MCF 10A (cell line): Measurements from ENCODE around the gene C1orf87. TPM values are rescaled to one million over a fixed set of nuclear protein-coding genes. Genes with fewer than 3 reads are reported as not detected.

ENCODE experiments used
- BruUV-seq: library from RNA; stranded (reverse); fragments of 400-500 nt; replicated peaks from 2 replicates; lab custom pipeline; 2021; lab: Mats Ljungman, UMichigan
- CTCF ChIA-PET: fragments of 300-600 bp; sonication (Branson Sonifier 250); formaldehyde crosslinking; extraction: SDS; loops from one replicate; lab custom pipeline; 2021; ENCODE audit warnings: antibody characterized with exemption, inconsistent platforms; lab: Yijun Ruan, JAX
- POLR2A ChIA-PET: fragments of 300-600, 350-650 bp; sonication (Branson Sonifier 250); formaldehyde crosslinking; extraction: SDS; loops from one replicate; lab custom pipeline; 2020; ENCODE audit warnings: antibody characterized with exemption, inconsistent platforms; lab: Yijun Ruan, JAX
- DNase-seq: peaks from one replicate; pipeline ENCODE4 v3.0.0-alpha.2; 2018; ENCODE audit not compliant: unreplicated experiment
- H3K27ac Mint-ChIP-seq: one replicate; pipeline ENCODE4 v1.8.0; 2022; ENCODE audit warnings: mild to moderate bottlenecking, low read depth, mixed read lengths; ENCODE audit not compliant: unreplicated experiment
- H3K27me3 Mint-ChIP-seq: one replicate; pipeline ENCODE4 v1.8.0; 2022; ENCODE audit warnings: mixed read lengths; ENCODE audit not compliant: insufficient read depth, unreplicated experiment
- H3K36me3 Mint-ChIP-seq: one replicate; pipeline ENCODE4 v1.8.0; 2022; ENCODE audit warnings: mild to moderate bottlenecking, moderate library complexity, mixed read lengths; ENCODE audit not compliant: insufficient read depth, unreplicated experiment
- H3K4me1 Mint-ChIP-seq: one replicate; pipeline ENCODE4 v1.8.0; 2022; ENCODE audit warnings: mixed read lengths; ENCODE audit not compliant: insufficient read depth, unreplicated experiment
- H3K4me3 Mint-ChIP-seq: one replicate; pipeline ENCODE4 v1.8.0; 2022; ENCODE audit warnings: mild to moderate bottlenecking, moderate library complexity, mixed read lengths; ENCODE audit not compliant: unreplicated experiment
- H3K9me3 Mint-ChIP-seq: one replicate; pipeline ENCODE4 v1.8.0; 2022; ENCODE audit warnings: mixed read lengths; ENCODE audit not compliant: unreplicated experiment
- CTCF ChIP-seq: fragments of 200-600 bp; IDR thresholded peaks from one replicate; pipeline ENCODE4 v1.8.0; 2022; ENCODE audit warnings: antibody characterized with exemption, mild to moderate bottlenecking; ENCODE audit not compliant: unreplicated experiment
- intact Hi-C: fragments of 100-400 bp; cut with micrococcal nuclease; formaldehyde crosslinking; loops from 2 replicates; pipeline ENCODE4 v1.14.1; 2022
- total RNA-seq: library from RNA; stranded (reverse); gene quantifications from 2 replicates; pipeline ENCODE4 v1.2.3, GENCODE V29; 2022

C1orf87 gene
- total RNA-seq, 1 experiment from 2014 or later, result not detected

- ChIA-PET CTCF (no interaction called here), POLR2A (no interaction called here)
- Mint-ChIP-seq H3K27me3 (peaks cover 40% of the 10 kb centered on the region), H3K27ac (no peak overlapping the region), H3K9me3 (no peaks in the 10 kb centered on the region), H3K36me3 (no peaks in the 10 kb centered on the region), H3K4me3 (no peak overlapping the region), H3K4me1 (no peaks in the 10 kb centered on the region)
- no TSS peak for BruUV-seq
- intact Hi-C loops, result no loop called here
- no peak for TF ChIP-seq CTCF
- DNase-seq, result no peak
Measured at GRCh38 chr1:60000625-60001024, 72.9 kb downstream of the C1orf87 start.

GRCh38 chr1:59999746-60000145 is 73.8 kb downstream of the C1orf87 start:
- no peak for DNase-seq
- intact Hi-C loops, result no loop called here
- POLR2A ChIA-PET, result interaction anchor here (0.6 to 1.3 kb wide), 2 partner anchors 10 to 272 kb away, joined by 3 read pairs; no protein-coding TSS in a partner anchor
- Mint-ChIP-seq H3K9me3 (no peaks in the 10 kb centered on the region), H3K27ac (no peak overlapping the region), H3K36me3 (no peaks in the 10 kb centered on the region), H3K27me3 (peaks cover 49% of the 10 kb centered on the region), H3K4me1 (no peaks in the 10 kb centered on the region), H3K4me3 (no peak overlapping the region)
- BruUV-seq, result no TSS peak
- CTCF ChIA-PET, result interaction anchor here (0.8 kb wide), 1 partner anchor 487 kb away, joined by 3 read pairs; no protein-coding TSS in a partner anchor
- TF ChIP-seq CTCF, result no peak

- peaks cover 50% of the 10 kb centered on the region for H3K27me3 Mint-ChIP-seq
- no peaks in the 10 kb centered on the region for H3K9me3 Mint-ChIP-seq
- TF ChIP-seq CTCF, result no peak
- DNase-seq, result no peak
- H3K4me3 Mint-ChIP-seq, result no peak overlapping the region
- POLR2A ChIA-PET, result interaction anchor here (1.3 kb wide), 1 partner anchor 10 kb away, joined by 3 read pairs; no protein-coding TSS in a partner anchor
- H3K4me1 Mint-ChIP-seq, result no peaks in the 10 kb centered on the region
- no peak overlapping the region for H3K27ac Mint-ChIP-seq
- intact Hi-C loops, result no loop called here
- no peaks in the 10 kb centered on the region for H3K36me3 Mint-ChIP-seq
- CTCF ChIA-PET, result interaction anchor here (0.8 to 1.1 kb wide), 3 partner anchors 22 to 487 kb away, joined by 3 to 6 read pairs (median 3); no protein-coding TSS in a partner anchor
- no TSS peak for BruUV-seq
Measured at GRCh38 chr1:59999006-59999405, 74.6 kb downstream of the C1orf87 start.

GRCh38 chr1:59997479-59998115 is 76.0 kb downstream of the C1orf87 start:
- intact Hi-C loops, result no loop called here
- H3K27me3 Mint-ChIP-seq, result peaks cover 50% of the 10 kb centered on the region
- no peak for TF ChIP-seq CTCF
- H3K9me3 Mint-ChIP-seq, result no peaks in the 10 kb centered on the region
- H3K36me3 Mint-ChIP-seq, result no peaks in the 10 kb centered on the region
- ChIA-PET POLR2A (no interaction called here), CTCF (interaction anchor here (0.7 to 1.2 kb wide), 5 partner anchors 10 to 175 kb away, joined by 3 to 5 read pairs (median 3); no protein-coding TSS in a partner anchor)
- H3K27ac Mint-ChIP-seq, result no peak overlapping the region
- DNase-seq, result no peak
- H3K4me3 Mint-ChIP-seq, result no peak overlapping the region
- BruUV-seq, result no TSS peak
- H3K4me1 Mint-ChIP-seq, result no peaks in the 10 kb centered on the region
